CD4-positive, CD25-positive, alpha-beta regulatory T cell (primary cell): ENCODE measurements around the gene VN1R5. TPM values are rescaled to one million over a fixed set of nuclear protein-coding genes. Genes with fewer than 3 reads are reported as not detected.

ENCODE experiments used
- ATAC-seq, 2 donors: fragments of 150-1000 bp; cut with Tn5 transposase; one replicate each; pipeline ENCODE4 v1.10.0; 2021; ENCODE audit warnings: low read depth in 2 of 2, moderate number of reproducible peaks in 2 of 2, moderate library complexity in 1 of 2
- DNase-seq, 3 donors: peaks; one replicate each; pipeline versions ENCODE4 v3.0.0 to v3.0.0-alpha.2; 2012 to 2022; ENCODE audit warnings: mixed read lengths in 1 of 3
- H3K27ac ChIP-seq: one replicate; pipeline ENCODE4 v1.7.0; 2013; ENCODE audit warnings: mild to moderate bottlenecking, low read length; ENCODE audit not compliant: insufficient read depth, poor library complexity, severe bottlenecking
- H3K27me3 ChIP-seq: one replicate; pipeline ENCODE4 v1.7.0; 2013; ENCODE audit warnings: low read length; ENCODE audit not compliant: control insufficient read depth, insufficient read depth
- H3K36me3 ChIP-seq: one replicate; pipeline ENCODE4 v1.7.0; 2013; ENCODE audit warnings: mild to moderate bottlenecking, low read length, moderate library complexity; ENCODE audit not compliant: control insufficient read depth, insufficient read depth
- H3K4me1 ChIP-seq: 2 replicates; pipeline ENCODE4 v1.7.0; 2013; ENCODE audit warnings: mild to moderate bottlenecking, low read length; ENCODE audit not compliant: insufficient read depth, control insufficient read depth, poor library complexity, severe bottlenecking
- H3K4me3 ChIP-seq: one replicate; pipeline ENCODE4 v1.7.0; 2013; ENCODE audit warnings: low read depth, mild to moderate bottlenecking, low read length, moderate library complexity
- H3K9me3 ChIP-seq, 2 experiments: 1 replicate in 1 of 2; 2 replicates in 1 of 2; pipeline ENCODE4 v1.7.0; 2013; ENCODE audit warnings: low read length in 2 of 2, mild to moderate bottlenecking in 1 of 2, moderate library complexity in 1 of 2; ENCODE audit not compliant: control insufficient read depth in 2 of 2
- H3K27ac Mint-ChIP-seq, 3 donors: one replicate each; pipeline ENCODE4 v1.8.0; 2020 to 2022; ENCODE audit warnings: mild to moderate bottlenecking in 3 of 3, mixed read lengths in 3 of 3, moderate library complexity in 2 of 3
- H3K27me3 Mint-ChIP-seq: one replicate; pipeline ENCODE4 v1.8.0; 2022; ENCODE audit warnings: mild to moderate bottlenecking, mixed read lengths
- H3K36me3 Mint-ChIP-seq: one replicate; pipeline ENCODE4 v1.8.0; 2020; ENCODE audit warnings: mixed read lengths
- H3K4me1 Mint-ChIP-seq, 4 donors: one replicate each; pipeline ENCODE4 v1.8.0; 2020 to 2022; ENCODE audit warnings: mixed read lengths in 4 of 4, mild to moderate bottlenecking in 1 of 4
- H3K4me3 Mint-ChIP-seq, 4 donors: one replicate each; pipeline ENCODE4 v1.8.0; 2020 to 2022; ENCODE audit warnings: mild to moderate bottlenecking in 4 of 4, mixed read lengths in 4 of 4, moderate library complexity in 3 of 4
- H3K9me3 Mint-ChIP-seq, 7 donors: one replicate each; pipeline ENCODE4 v1.8.0; 2020 to 2022; ENCODE audit warnings: mixed read lengths in 7 of 7, mild to moderate bottlenecking in 3 of 7, moderate library complexity in 2 of 7
- polyA plus RNA-seq, 4 donors: library from polyadenylated mRNA; unstranded; fragments of 300-500 nt; fragmentation: Illumina TruSeq; gene quantifications; one replicate each; pipeline ENCODE4 v1.2.3, GENCODE V29; 2021
- total RNA-seq: library from RNA; stranded (reverse); gene quantifications from one replicate; pipeline ENCODE4 v1.2.3, GENCODE V29; 2022

VN1R5 gene
- total and polyA plus RNA-seq, 5 donors from 2014 or later, result not detected

GRCh38 chr1:247297263-247298123, 41.6 kb downstream of the VN1R5 start:
- Histone ChIP-seq H3K36me3 (no peaks in the 10 kb centered on the region), H3K9me3 (no peaks in the 10 kb centered on the region), H3K27ac (no peak overlapping the region), H3K27me3 (no peaks in the 10 kb centered on the region), H3K4me3 (no peak overlapping the region), H3K4me1 (no peaks in the 10 kb centered on the region)
- Mint-ChIP-seq H3K27ac (peak overlapping the region in 1 of 3 donors; percentile 84), H3K4me3 (no peak overlapping the region), H3K4me1 (peaks cover 0 to 2% (median 0%) of the 10 kb centered on the region in 4 donors), H3K9me3 (peaks cover 0 to 1% (median 0%) of the 10 kb centered on the region in 7 donors), H3K27me3 (no peaks in the 10 kb centered on the region), H3K36me3 (peaks cover 15% of the 10 kb centered on the region)
- ATAC-seq, result no peak
- DNase-seq, result no peak

- Mint-ChIP-seq H3K27me3 (no peaks in the 10 kb centered on the region), H3K36me3 (peaks cover 20% of the 10 kb centered on the region), H3K27ac (peak overlapping the region in 1 of 3 donors; percentile 84), H3K4me3 (no peak overlapping the region), H3K9me3 (peaks cover 0 to 1% (median 0%) of the 10 kb centered on the region in 7 donors), H3K4me1 (peaks cover 0 to 2% (median 0%) of the 10 kb centered on the region in 4 donors)
- ATAC-seq (no peak), DNase-seq (no peak)
- no peaks in the 10 kb centered on the region for H3K36me3 ChIP-seq
- no peaks in the 10 kb centered on the region for H3K27me3 ChIP-seq
- H3K27ac ChIP-seq, result no peak overlapping the region
- H3K4me1 ChIP-seq, result no peaks in the 10 kb centered on the region
- no peak overlapping the region for H3K4me3 ChIP-seq
- no peaks in the 10 kb centered on the region for H3K9me3 ChIP-seq
Measured at GRCh38 chr1:247298124-247298481, 42.2 kb downstream of the VN1R5 start.

- no peak for ATAC-seq
- Mint-ChIP-seq H3K9me3 (peaks cover 0 to 1% (median 0%) of the 10 kb centered on the region in 7 donors), H3K4me1 (peaks cover 0 to 2% (median 0%) of the 10 kb centered on the region in 4 donors), H3K27ac (no peak overlapping the region), H3K4me3 (no peak overlapping the region), H3K36me3 (peaks cover 26% of the 10 kb centered on the region), H3K27me3 (no peaks in the 10 kb centered on the region)
- DNase-seq, result no peak
- Histone ChIP-seq H3K9me3 (no peaks in the 10 kb centered on the region), H3K36me3 (no peaks in the 10 kb centered on the region), H3K4me3 (no peak overlapping the region), H3K4me1 (no peaks in the 10 kb centered on the region), H3K27me3 (no peaks in the 10 kb centered on the region), H3K27ac (no peak overlapping the region)
Measured at GRCh38 chr1:247298701-247299100, 42.8 kb downstream of the VN1R5 start.

- H3K36me3 Mint-ChIP-seq, result peaks cover 30% of the 10 kb centered on the region
- ATAC-seq, result no peak
- no peaks in the 10 kb centered on the region for H3K27me3 Mint-ChIP-seq
Measured at GRCh38 chr1:247299723-247300381, 44.0 kb downstream of the VN1R5 start.

GRCh38 chr1:247300491-247301175, 44.8 kb downstream of the VN1R5 start:
- no peak overlapping the region for H3K4me3 ChIP-seq
- no peaks in the 10 kb centered on the region for H3K27me3 ChIP-seq
- H3K9me3 ChIP-seq, result no peaks in the 10 kb centered on the region
- no peak for DNase-seq
- H3K27ac Mint-ChIP-seq, result no peak overlapping the region
- no peak for ATAC-seq
- peaks cover 0 to 2% (median 0%) of the 10 kb centered on the region in 4 donors for H3K4me1 Mint-ChIP-seq
- no peak overlapping the region for H3K27ac ChIP-seq
- no peaks in the 10 kb centered on the region for H3K4me1 ChIP-seq
- no peaks in the 10 kb centered on the region for H3K27me3 Mint-ChIP-seq
- peaks cover 30% of the 10 kb centered on the region for H3K36me3 Mint-ChIP-seq
- peaks cover 0 to 1% (median 0%) of the 10 kb centered on the region in 7 donors for H3K9me3 Mint-ChIP-seq
- no peaks in the 10 kb centered on the region for H3K36me3 ChIP-seq
- H3K4me3 Mint-ChIP-seq, result no peak overlapping the region

More at GRCh38 chr1:247299723-247300381, 44.0 kb downstream of the VN1R5 start:
- Mint-ChIP-seq H3K4me1 (peaks cover 0 to 2% (median 0%) of the 10 kb centered on the region in 4 donors), H3K4me3 (no peak overlapping the region), H3K27ac (no peak overlapping the region), H3K9me3 (peaks cover 0 to 1% (median 0%) of the 10 kb centered on the region in 7 donors)
- no peaks in the 10 kb centered on the region for H3K9me3 ChIP-seq
- no peak overlapping the region for H3K27ac ChIP-seq
- H3K27me3 ChIP-seq, result no peaks in the 10 kb centered on the region
- no peaks in the 10 kb centered on the region for H3K36me3 ChIP-seq
- no peaks in the 10 kb centered on the region for H3K4me1 ChIP-seq
- H3K4me3 ChIP-seq, result no peak overlapping the region
- no peak for DNase-seq

- no peak overlapping the region for H3K4me3 ChIP-seq
- DNase-seq (no peak), ATAC-seq (no peak)
- no peak overlapping the region for H3K27ac ChIP-seq
- peaks cover 0 to 1% (median 0%) of the 10 kb centered on the region in 7 donors for H3K9me3 Mint-ChIP-seq
- no peaks in the 10 kb centered on the region for H3K27me3 Mint-ChIP-seq
- peaks cover 30% of the 10 kb centered on the region for H3K36me3 Mint-ChIP-seq
- H3K9me3 ChIP-seq, result no peaks in the 10 kb centered on the region
- no peaks in the 10 kb centered on the region for H3K27me3 ChIP-seq
- peaks cover 0 to 2% (median 0%) of the 10 kb centered on the region in 4 donors for H3K4me1 Mint-ChIP-seq
- H3K27ac Mint-ChIP-seq, result no peak overlapping the region
- no peak overlapping the region for H3K4me3 Mint-ChIP-seq
- no peaks in the 10 kb centered on the region for H3K36me3 ChIP-seq
- H3K4me1 ChIP-seq, result no peaks in the 10 kb centered on the region
Measured at GRCh38 chr1:247301176-247301540, 45.3 kb downstream of the VN1R5 start.

GRCh38 chr1:247303216-247303615, 47.3 kb downstream of the VN1R5 start:
- Mint-ChIP-seq H3K4me3 (no peak overlapping the region), H3K27ac (no peak overlapping the region), H3K36me3 (peaks cover 34% of the 10 kb centered on the region), H3K27me3 (no peaks in the 10 kb centered on the region), H3K4me1 (peaks cover 0 to 2% (median 0%) of the 10 kb centered on the region in 4 donors), H3K9me3 (peaks cover 0 to 1% (median 0%) of the 10 kb centered on the region in 7 donors)
- no peaks in the 10 kb centered on the region for H3K4me1 ChIP-seq
- H3K4me3 ChIP-seq, result no peak overlapping the region
- no peaks in the 10 kb centered on the region for H3K9me3 ChIP-seq
- no peaks in the 10 kb centered on the region for H3K36me3 ChIP-seq
- ATAC-seq (no peak), DNase-seq (no peak)
- no peaks in the 10 kb centered on the region for H3K27me3 ChIP-seq
- no peak overlapping the region for H3K27ac ChIP-seq
